ENCODE data around the gene DPCD.

DNA sequence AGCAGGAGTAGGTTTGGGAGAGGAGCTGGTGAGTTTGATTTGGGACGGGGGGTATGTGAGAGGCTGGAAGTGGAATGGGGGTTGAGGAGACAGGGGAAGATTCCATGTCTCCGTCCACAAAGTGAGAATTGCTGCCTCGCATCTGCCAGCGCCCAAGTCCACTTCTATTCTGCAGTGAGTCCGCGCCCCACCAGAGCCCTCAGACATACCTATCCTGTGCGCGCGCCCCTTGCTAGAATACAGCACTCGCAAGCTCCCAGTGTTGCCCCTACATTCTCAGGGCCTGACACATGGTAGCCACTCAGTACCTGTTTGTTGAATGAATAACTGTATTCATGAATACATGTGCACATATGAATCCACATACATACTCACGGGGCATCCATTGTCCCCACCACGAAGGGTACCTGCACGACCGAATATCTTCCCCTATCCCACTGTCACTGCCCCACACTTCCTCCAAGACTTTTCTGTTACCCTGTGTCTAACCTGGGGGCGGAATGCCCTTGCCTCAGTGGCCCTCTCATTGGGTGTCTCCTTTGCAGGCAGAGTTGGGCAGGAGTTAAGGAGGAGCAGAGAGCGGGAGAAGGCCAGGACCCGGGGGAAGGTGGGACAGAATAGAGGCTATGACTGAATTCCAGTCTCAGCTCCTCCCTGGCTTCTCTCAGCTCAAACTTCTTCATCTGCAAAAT lies 19.9 kb upstream of the DPCD start:
- no peak for TF ChIP-seq POLR2AphosphoS5 (IDR thresholded peaks at IDR 0.05; ENCODE audit: low read depth, low read length)
- no peak for TF ChIP-seq CTCF (IDR thresholded peaks at IDR 0.05)
- no peak for TF ChIP-seq GATA2 (CRISPR knock-in tag; IDR thresholded peaks at IDR 0.05)
- TF ChIP-seq, protein P1, sequence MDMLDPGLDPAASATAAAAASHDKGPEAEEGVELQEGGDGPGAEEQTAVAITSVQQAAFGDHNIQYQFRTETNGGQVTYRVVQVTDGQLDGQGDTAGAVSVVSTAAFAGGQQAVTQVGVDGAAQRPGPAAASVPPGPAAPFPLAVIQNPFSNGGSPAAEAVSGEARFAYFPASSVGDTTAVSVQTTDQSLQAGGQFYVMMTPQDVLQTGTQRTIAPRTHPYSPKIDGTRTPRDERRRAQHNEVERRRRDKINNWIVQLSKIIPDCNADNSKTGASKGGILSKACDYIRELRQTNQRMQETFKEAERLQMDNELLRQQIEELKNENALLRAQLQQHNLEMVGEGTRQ (IDR thresholded peaks at IDR 0.05; ENCODE audit: borderline replicate concordance, low read depth, low read length): no peak
- TF ChIP-seq SMC3 (IDR thresholded peaks at IDR 0.05; ENCODE audit: low read depth, low read length): no peak
- no peak for TF ChIP-seq YY1 (IDR thresholded peaks at IDR 0.05; ENCODE audit: low read depth)
- TF ChIP-seq TAF1 (IDR thresholded peaks at IDR 0.05; ENCODE audit: borderline replicate concordance, low read depth, low read length): no peak
- no peak for TF ChIP-seq REST (IDR thresholded peaks at IDR 0.05; ENCODE audit: low read depth, low read length)
- no peak for TF ChIP-seq RAD21 (IDR thresholded peaks at IDR 0.05; ENCODE audit: low read length)
- TF ChIP-seq EP300 (IDR thresholded peaks at IDR 0.05; ENCODE audit: borderline replicate concordance in 1 of 2, low read depth in 1 of 2, low read length in 1 of 2): no peak
- TF ChIP-seq RFX5 (IDR thresholded peaks at IDR 0.05; ENCODE audit: low read length): no peak
- no peak for TF ChIP-seq MAX (IDR thresholded peaks at IDR 0.05; ENCODE audit: low read depth)
- no peak for TF ChIP-seq RCOR1 (IDR thresholded peaks at IDR 0.05; ENCODE audit: low read length)
- no peak for TF ChIP-seq IRF3 (IDR thresholded peaks at IDR 0.05; ENCODE audit: low read depth, low read length)

Data from SK-N-SH (cell line).